ENCODE data around the gene SMIM15. TPM values are rescaled to one million over a fixed set of nuclear protein-coding genes. Genes with fewer than 3 reads are reported as not detected.

SMIM15 gene
- total RNA-seq, 2 experiments from 2014 or later = 56.9 to 67.2 TPM

DNA sequence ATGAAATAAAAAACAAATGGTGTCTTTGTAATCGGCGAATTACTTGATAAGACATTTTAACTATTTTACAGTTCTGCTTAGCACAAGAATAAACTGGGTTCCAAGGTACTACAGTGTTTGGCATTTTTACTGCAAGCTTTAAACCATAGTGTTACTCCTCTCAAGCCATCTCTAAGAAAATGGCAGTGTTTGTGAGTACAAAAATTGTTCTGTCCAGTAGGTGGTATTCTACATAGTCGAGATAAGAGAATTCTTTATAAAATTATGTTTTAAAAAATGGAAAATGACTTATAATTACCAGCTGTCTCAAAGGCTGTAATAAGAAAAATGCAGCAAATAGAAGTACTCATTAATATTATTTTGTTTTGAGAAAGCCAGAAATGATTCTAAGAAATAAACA is 3.2 kb downstream of the SMIM15 start:
- Mint-ChIP-seq H3K27ac (no peak overlapping the region), H3K27me3 (no peaks in the 10 kb centered on the region), H3K9me3 (peaks cover 18% of the 10 kb centered on the region), H3K36me3 (peaks cover 72% of the 10 kb centered on the region), H3K4me1 (ENCODE audit: low read depth) (peaks cover 35% of the 10 kb centered on the region), H3K4me3 (no peak overlapping the region)
- ChIA-PET CTCF (interaction anchor here (0.6 to 0.8 kb wide), 2 partner anchors 14 to 92 kb away, joined by 4 read pairs; no protein-coding TSS in a partner anchor), POLR2A (interaction anchor here (0.6 kb wide), 1 partner anchor 40 kb away, joined by 3 read pairs; no protein-coding TSS in a partner anchor)
- intact Hi-C loops (cut with micrococcal nuclease) = no loop called here
- no peak for DNase-seq

DNA sequence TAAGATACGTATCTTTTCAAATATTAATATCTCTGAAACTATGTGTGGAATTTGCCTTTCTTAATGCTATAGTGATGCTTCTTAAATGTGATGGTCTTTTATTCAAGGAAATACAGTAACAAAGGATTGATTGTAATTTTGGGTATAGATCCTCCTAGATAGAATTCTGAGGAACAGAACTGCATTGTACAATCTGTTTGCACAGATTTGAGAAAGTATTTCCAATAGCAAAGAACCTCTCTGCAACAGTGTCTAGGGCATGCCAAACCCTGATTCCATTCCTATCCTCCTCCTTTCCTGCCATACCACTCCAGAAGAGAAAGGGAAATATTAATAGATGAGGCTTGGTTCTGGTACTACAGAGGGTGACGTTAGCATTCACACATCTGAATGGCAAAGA is 10.4 kb downstream of the SMIM15 start:
- POLR2A ChIA-PET = interaction anchor here (0.6 to 0.7 kb wide), 2 partner anchors 180 to 436 kb away, joined by 3 read pairs; no protein-coding TSS in a partner anchor

DNA sequence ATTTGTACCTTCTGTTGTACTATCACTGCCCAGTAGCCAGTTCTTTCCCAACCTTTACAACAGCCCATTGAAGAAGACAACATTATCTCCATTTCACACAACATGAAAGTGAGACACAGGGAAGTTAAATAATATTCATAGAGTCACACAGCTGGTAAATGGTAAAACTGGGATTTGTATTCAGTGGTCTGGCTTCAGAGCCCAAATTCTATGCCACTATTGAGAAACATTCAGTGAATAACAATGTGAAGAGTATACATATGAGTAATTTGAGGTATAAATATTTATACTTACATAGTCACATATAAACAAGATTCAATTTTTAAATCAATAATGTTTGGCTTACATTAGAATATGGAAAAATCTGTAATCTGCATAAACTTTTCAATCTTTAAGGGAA is 13.8 kb downstream of the SMIM15 start:
- no peaks in the 10 kb centered on the region for H3K4me1 Mint-ChIP-seq (ENCODE audit: low read depth)
- ChIA-PET CTCF (no interaction called here), POLR2A (no interaction called here)
- peaks cover 31% of the 10 kb centered on the region for H3K9me3 Mint-ChIP-seq
- no peaks in the 10 kb centered on the region for H3K27me3 Mint-ChIP-seq
- DNase-seq = no peak
- intact Hi-C loops (cut with micrococcal nuclease) = no loop called here
- no peak overlapping the region for H3K27ac Mint-ChIP-seq
- H3K36me3 Mint-ChIP-seq = peaks cover 12% of the 10 kb centered on the region
- no peak overlapping the region for H3K4me3 Mint-ChIP-seq

More for the DNA sequence above, 10.4 kb downstream of the SMIM15 start:
- intact Hi-C loops (cut with micrococcal nuclease) = no loop called here
- no peaks in the 10 kb centered on the region for H3K4me1 Mint-ChIP-seq (ENCODE audit: low read depth)
- no peak overlapping the region for H3K27ac Mint-ChIP-seq
- peaks cover 35% of the 10 kb centered on the region for H3K36me3 Mint-ChIP-seq
- CTCF ChIA-PET = no interaction called here
- peaks cover 45% of the 10 kb centered on the region for H3K9me3 Mint-ChIP-seq
- DNase-seq = no peak
- H3K27me3 Mint-ChIP-seq = no peaks in the 10 kb centered on the region
- H3K4me3 Mint-ChIP-seq = no peak overlapping the region

DNA sequence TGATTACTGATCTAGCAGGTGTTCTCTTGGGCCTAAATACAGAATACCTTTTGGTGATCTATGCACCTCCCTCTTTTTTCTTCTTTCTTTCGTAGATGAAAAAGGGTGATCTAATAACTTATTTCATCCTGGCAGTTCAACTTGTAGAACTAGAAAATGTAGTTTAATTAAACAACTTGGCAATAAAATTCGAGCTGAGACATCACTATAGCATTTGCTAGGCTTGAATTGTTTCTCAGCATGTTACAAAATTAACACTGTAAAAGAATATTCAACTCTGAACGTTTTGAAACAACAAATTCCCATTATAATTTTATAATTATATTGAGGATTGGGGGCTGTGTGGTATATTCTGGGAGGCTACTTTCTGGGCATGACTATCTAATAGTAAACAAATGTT is 19.5 kb downstream of the SMIM15 start:
- ChIA-PET POLR2A (no interaction called here), CTCF (no interaction called here)
- no peak overlapping the region for H3K4me3 Mint-ChIP-seq
- peaks cover 4% of the 10 kb centered on the region for H3K36me3 Mint-ChIP-seq
- peaks cover 9% of the 10 kb centered on the region for H3K9me3 Mint-ChIP-seq
- H3K27ac Mint-ChIP-seq = no peak overlapping the region
- intact Hi-C loops (cut with micrococcal nuclease) = no loop called here
- no peak for DNase-seq
- no peaks in the 10 kb centered on the region for H3K4me1 Mint-ChIP-seq (ENCODE audit: low read depth)
- H3K27me3 Mint-ChIP-seq = no peaks in the 10 kb centered on the region

DNA sequence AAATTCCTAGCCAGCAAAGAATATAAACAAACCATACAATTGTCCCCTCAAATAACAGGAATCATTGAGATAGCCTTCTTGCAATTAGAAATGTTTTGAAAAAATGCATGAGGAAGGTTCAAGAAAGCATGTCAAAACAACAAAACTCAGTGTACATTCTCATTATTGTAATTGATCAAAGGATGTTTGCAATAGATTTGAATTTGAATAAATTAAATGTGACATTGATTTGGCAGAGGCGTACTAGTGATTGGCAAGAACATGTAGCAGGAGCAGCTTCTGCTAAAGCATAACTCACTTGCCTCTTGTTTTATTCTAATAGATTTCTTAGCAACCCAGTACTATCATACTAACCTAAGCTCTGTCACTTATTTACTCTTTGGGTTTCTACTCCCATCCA is 19.9 kb downstream of the SMIM15 start:
- H3K4me1 Mint-ChIP-seq (ENCODE audit: low read depth) = no peaks in the 10 kb centered on the region
- POLR2A ChIA-PET = no interaction called here

DNA sequence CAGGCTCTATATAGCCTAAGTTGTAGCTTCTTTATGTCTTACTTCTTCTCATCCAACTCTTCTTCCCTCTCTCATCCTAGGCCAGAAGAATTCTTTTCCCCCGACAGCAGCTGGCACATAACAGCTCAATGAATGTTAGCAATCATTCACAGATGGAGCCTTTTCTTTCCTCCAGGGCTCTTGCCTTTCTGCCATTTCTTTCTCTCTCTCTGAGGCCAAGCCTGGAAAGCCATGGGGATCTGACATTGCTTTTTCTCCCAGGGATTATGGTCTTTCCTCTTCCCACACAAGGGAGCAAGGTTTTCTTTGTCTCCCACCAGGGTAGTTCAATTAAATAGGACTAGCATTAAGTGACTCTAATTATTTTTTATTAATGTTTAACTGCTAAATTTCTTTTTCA is 20.5 kb downstream of the SMIM15 start:
- DNase-seq = no peak
- no peak overlapping the region for H3K4me3 Mint-ChIP-seq
- H3K27me3 Mint-ChIP-seq = no peaks in the 10 kb centered on the region
- peaks cover 5% of the 10 kb centered on the region for H3K9me3 Mint-ChIP-seq
- no peak overlapping the region for H3K27ac Mint-ChIP-seq
- intact Hi-C loops (cut with micrococcal nuclease) = no loop called here
- H3K36me3 Mint-ChIP-seq = peaks cover 4% of the 10 kb centered on the region
- ChIA-PET CTCF (no interaction called here), POLR2A (no interaction called here)
- H3K4me1 Mint-ChIP-seq (ENCODE audit: low read depth) = no peaks in the 10 kb centered on the region

More for the DNA sequence above, 19.9 kb downstream of the SMIM15 start:
- Mint-ChIP-seq H3K4me3 (no peak overlapping the region), H3K27ac (no peak overlapping the region), H3K36me3 (peaks cover 4% of the 10 kb centered on the region), H3K27me3 (no peaks in the 10 kb centered on the region), H3K9me3 (peaks cover 6% of the 10 kb centered on the region)
- CTCF ChIA-PET = no interaction called here
- no peak for DNase-seq
- intact Hi-C loops (cut with micrococcal nuclease) = no loop called here

DNA sequence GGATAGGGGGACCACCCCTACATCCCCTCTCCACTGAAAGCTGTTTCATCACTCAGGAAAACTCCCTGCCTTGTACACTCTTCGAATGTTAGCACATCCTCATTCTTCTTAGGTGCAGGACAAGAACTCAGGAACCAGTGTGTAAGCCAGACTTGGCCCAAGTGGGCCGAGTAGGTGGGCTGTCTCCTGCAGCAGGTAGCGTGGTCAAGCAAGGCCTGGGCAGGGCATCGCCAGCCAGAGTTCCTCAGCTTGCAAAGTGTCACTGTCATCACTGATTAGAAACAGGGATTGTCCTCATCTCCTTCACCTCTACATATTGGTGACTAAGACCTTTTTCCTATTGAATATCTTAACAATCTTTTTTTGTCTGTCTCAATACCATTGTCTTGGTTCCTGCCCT is 22.3 kb downstream of the SMIM15 start:
- no peaks in the 10 kb centered on the region for H3K9me3 Mint-ChIP-seq
- no peaks in the 10 kb centered on the region for H3K36me3 Mint-ChIP-seq
- H3K4me3 Mint-ChIP-seq = no peak overlapping the region
- no peaks in the 10 kb centered on the region for H3K4me1 Mint-ChIP-seq (ENCODE audit: low read depth)
- H3K27ac Mint-ChIP-seq = no peak overlapping the region
- no peaks in the 10 kb centered on the region for H3K27me3 Mint-ChIP-seq
- ChIA-PET CTCF (no interaction called here), POLR2A (no interaction called here)
- DNase-seq = no peak
- intact Hi-C loops (cut with micrococcal nuclease) = no loop called here

DNA sequence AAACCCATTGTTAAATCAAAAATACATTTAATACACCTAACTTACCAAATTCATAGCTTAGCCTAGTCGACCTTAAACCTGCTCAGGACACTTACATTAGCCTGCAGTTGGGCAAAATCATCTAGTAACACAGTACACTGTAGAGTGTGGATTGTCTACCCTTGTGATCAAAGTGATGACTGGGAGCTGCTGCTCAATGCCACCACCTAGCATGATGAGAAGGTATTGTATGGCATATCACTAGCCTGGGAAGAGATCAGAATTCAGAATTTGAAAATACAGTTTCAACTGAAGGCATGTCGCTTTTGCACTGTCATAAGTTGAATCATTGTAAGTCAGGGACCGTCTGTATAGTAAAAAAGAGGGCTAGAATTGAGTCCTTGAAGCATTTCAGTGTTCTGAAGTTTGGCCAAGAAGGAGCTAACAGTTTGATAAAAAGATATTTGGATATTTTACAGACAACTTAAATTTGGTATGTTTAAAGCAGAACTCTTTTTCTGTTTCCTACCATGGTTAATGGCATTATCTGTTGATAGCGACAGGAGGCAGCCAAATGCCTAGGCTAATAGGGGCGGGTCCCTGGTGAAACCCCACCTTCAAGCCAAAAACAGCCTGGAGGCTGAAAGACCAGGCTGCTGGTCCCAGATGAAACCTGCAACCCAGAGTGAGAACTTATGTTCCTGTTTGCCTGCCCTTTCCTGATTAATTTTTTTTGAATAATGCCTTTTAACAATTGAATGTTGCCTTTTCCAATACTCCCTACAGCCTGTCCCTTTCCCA is 23.0 kb downstream of the SMIM15 start:
- Mint-ChIP-seq H3K36me3 (no peaks in the 10 kb centered on the region), H3K9me3 (no peaks in the 10 kb centered on the region), H3K4me1 (ENCODE audit: low read depth) (no peaks in the 10 kb centered on the region), H3K27ac (no peak overlapping the region), H3K4me3 (no peak overlapping the region), H3K27me3 (no peaks in the 10 kb centered on the region)
- CTCF ChIA-PET = no interaction called here
- POLR2A ChIA-PET = no interaction called here
- intact Hi-C loops (cut with micrococcal nuclease) = no loop called here
- DNase-seq = no peak

DNA sequence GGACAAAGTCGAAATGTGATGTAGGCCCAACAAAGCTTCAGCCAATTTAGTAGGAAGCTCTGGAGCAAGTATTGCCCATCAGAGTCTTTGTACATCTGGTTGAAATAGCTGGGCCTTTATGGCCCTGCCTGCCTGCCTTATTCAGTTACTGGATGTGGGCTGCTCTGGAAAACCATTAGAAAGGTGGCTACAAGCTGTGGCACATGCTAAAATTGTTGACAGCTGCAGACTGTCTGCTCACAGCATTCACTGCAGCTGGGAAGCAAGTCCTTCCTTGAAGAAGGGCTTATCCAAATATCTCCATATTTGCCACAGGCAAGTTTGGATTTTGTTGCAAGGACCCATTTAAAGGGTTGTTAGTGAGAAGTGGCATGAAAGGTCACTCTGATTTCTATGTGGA is 24.4 kb downstream of the SMIM15 start:
- ChIA-PET POLR2A (interaction anchor here (1.0 kb wide), 1 partner anchor 16 kb away, joined by 3 read pairs; no protein-coding TSS in a partner anchor), CTCF (no interaction called here)
- H3K9me3 Mint-ChIP-seq = no peaks in the 10 kb centered on the region

DNA sequence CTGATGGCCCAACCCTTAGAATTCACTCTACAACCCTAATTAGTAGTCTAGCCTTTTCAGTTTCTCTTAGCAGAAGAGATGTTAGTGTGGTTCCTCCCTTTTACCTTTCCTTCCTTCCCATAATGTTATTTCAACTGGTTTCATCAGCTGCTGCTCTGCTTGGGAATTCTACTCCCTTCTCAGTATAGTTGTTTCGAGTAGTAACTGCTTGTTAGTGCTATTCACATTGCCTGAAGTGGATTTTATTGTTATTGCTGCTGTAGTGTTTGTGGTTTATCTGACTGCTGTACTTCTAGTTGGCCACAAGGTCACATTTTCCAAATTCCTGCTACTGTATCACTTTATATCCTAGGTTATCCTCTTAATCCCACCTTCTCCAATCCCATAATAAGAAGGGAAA is 29.7 kb downstream of the SMIM15 start:
- intact Hi-C loops (cut with micrococcal nuclease) = no loop called here
- Mint-ChIP-seq H3K36me3 (no peaks in the 10 kb centered on the region), H3K9me3 (no peaks in the 10 kb centered on the region), H3K4me3 (no peak overlapping the region), H3K27ac (no peak overlapping the region), H3K4me1 (ENCODE audit: low read depth) (no peaks in the 10 kb centered on the region), H3K27me3 (no peaks in the 10 kb centered on the region)
- ChIA-PET POLR2A (no interaction called here), CTCF (no interaction called here)
- no peak for DNase-seq

More for the DNA sequence above, 24.4 kb downstream of the SMIM15 start:
- no peaks in the 10 kb centered on the region for H3K4me1 Mint-ChIP-seq (ENCODE audit: low read depth)
- no peak overlapping the region for H3K4me3 Mint-ChIP-seq
- DNase-seq = no peak
- H3K27me3 Mint-ChIP-seq = no peaks in the 10 kb centered on the region
- H3K36me3 Mint-ChIP-seq = no peaks in the 10 kb centered on the region
- intact Hi-C loops (cut with micrococcal nuclease) = no loop called here
- H3K27ac Mint-ChIP-seq = no peak overlapping the region

DNA sequence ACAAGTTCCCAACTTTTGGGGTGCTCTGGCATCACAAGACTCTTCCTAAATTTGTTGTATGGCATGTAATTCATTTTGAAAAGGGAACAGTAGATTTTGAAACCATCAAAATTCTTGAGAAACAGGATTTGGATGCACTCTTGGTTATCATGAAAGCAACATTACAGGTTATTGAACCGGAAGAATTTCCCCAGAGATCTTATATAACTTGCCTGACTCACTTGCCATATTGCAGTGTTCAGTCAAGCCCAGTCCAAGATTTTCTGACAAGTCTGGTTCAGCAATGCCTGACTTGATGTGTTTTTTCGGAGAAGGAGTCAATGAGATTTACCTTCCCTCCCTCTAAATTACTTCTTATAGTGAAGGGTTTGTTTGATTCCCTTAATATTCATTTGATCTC is 32.0 kb downstream of the SMIM15 start:
- H3K4me1 Mint-ChIP-seq (ENCODE audit: low read depth) = no peaks in the 10 kb centered on the region
- DNase-seq = no peak
- H3K4me3 Mint-ChIP-seq = no peak overlapping the region
- intact Hi-C loops (cut with micrococcal nuclease) = no loop called here
- H3K36me3 Mint-ChIP-seq = no peaks in the 10 kb centered on the region
- ChIA-PET POLR2A (no interaction called here), CTCF (no interaction called here)
- no peaks in the 10 kb centered on the region for H3K27me3 Mint-ChIP-seq
- H3K9me3 Mint-ChIP-seq = no peaks in the 10 kb centered on the region
- H3K27ac Mint-ChIP-seq = no peak overlapping the region

DNA sequence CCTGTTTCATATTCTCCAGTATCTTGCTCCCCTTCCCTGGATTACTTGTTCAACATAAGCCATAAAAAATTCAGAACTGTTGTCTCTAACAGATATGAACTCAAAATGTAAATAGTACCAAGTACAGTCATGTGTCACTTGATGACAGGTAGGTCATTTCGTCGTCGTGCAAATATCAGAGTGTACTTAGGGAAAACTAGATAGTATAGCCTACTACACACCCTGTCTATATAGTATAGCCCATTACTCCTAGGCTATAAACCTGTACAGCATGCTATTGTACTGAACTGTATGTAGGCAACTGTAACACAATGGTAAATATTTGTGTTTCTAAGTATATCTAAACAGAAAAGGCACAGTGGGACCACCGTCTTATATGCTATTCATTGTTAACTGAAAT is 39.1 kb downstream of the SMIM15 start:
- POLR2A ChIA-PET = no interaction called here
- DNase-seq = no peak
- CTCF ChIA-PET = no interaction called here
- Mint-ChIP-seq H3K27ac (no peak overlapping the region), H3K36me3 (peaks cover 2% of the 10 kb centered on the region), H3K27me3 (no peaks in the 10 kb centered on the region), H3K9me3 (no peaks in the 10 kb centered on the region), H3K4me1 (ENCODE audit: low read depth) (no peaks in the 10 kb centered on the region), H3K4me3 (no peak overlapping the region)
- intact Hi-C loops (cut with micrococcal nuclease) = no loop called here

DNA sequence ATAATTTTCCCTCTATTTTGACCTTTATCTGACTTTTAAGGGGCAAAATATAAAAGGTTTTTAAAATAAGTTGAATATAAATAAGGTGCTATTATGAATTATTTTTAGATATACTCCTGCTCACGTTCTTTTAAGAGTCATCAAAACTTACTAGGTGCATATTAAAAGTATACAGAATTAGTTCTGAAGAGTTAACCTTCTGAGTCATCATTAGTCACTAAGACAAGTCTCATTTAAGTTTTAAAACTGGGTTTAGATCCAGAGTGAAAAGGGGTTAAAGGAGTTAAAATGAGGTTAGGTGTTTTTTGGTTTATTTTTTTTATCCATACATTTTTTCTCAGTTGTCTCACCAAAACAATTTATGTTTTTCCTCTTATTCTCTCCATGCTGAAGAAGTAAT is 41.7 kb downstream of the SMIM15 start:
- Mint-ChIP-seq H3K27me3 (no peaks in the 10 kb centered on the region), H3K27ac (no peak overlapping the region), H3K4me1 (ENCODE audit: low read depth) (no peaks in the 10 kb centered on the region), H3K9me3 (no peaks in the 10 kb centered on the region), H3K4me3 (no peak overlapping the region), H3K36me3 (peaks cover 4% of the 10 kb centered on the region)
- intact Hi-C loops (cut with micrococcal nuclease) = no loop called here
- DNase-seq = no peak
- POLR2A ChIA-PET = no interaction called here
- CTCF ChIA-PET = no interaction called here
